GM19468 (cell line): ENCODE measurements around the gene DTNA.
"Not testable (repeated sequence)": the region's sequence is repeated elsewhere in the genome, so short reads cannot be mapped to it uniquely, and the experiment has no call there.

Experiments
- ATAC-seq: cut with Tn5 transposase; IDR thresholded peaks from one replicate; pipeline ENCODE4 v1.9.1; 2021; ENCODE audit warnings: mild to moderate bottlenecking, moderate library complexity, moderate number of reproducible peaks; ENCODE audit not compliant: unreplicated experiment; ENCODE audit errors: extremely low read depth

DTNA gene

DNA sequence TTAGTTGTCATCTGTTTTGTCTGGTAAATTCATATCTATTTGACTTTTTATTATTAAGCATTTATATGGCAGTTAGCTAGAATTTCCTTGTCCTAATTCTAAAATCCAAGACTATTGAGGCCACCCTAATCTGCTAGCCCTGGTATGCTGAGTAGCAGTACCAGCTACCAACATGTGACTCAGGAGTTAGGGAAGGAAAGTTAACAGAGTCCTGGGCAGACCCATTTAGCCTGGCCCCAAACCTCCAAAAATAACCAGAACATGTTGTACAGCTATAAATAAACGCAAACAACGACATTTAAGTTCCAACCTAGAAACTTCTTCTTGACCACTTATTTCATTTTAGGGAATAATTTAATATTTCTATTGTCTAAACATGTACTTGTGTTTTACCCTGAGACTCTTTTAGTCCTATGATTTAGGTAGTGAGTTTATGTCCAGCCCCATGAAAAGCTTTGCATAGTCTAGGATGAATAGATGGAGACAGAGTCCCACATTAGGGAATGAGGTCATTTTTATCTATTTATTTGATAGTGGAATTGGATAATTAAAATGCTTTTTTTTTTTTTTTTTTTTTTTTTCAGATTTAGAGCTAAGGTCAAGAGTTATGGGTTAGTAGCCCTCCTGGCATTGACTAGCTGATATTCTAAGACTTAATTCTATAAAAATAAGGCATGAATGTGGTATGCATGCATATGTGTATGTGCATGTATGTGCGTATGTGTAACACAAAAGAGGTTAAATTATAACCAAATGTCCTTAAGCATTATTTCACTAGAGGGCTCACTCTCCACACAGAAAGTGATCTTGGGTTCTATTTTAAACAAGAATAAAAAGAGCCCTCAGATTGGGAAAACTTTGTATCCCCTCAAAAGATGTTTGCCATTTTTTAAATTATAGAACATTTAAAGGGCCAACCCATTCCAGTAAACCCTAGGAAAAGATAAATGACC lies 171.1 kb downstream of the DTNA start:
- ATAC-seq: no peak

DNA sequence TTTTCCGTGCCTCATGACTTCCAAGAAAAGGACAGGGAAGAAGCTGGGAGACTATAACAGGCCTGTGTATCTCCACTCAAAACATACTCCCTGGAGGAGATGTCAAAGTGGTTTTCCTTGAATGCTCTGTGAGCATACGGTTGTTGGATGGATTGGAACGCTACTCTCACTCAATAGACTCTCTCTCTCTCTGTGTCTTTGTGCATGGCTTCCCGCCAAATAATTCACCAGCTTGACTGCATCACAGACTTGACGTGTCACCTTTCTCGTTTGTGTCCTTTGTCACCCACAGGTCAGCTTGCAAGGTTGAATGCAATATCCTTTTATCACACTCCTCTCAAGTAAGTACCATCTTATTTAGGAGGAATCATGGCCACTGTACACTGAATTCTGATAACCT lies 174.3 kb downstream of the DTNA start:
- no peak for ATAC-seq

GRCh38 chr18:34886177-34886576 lies 176.1 kb downstream of the DTNA start:
- ATAC-seq: no peak

GRCh38 chr18:34887881-34888580 lies 177.9 kb downstream of the DTNA start:
- no peak for ATAC-seq

DNA sequence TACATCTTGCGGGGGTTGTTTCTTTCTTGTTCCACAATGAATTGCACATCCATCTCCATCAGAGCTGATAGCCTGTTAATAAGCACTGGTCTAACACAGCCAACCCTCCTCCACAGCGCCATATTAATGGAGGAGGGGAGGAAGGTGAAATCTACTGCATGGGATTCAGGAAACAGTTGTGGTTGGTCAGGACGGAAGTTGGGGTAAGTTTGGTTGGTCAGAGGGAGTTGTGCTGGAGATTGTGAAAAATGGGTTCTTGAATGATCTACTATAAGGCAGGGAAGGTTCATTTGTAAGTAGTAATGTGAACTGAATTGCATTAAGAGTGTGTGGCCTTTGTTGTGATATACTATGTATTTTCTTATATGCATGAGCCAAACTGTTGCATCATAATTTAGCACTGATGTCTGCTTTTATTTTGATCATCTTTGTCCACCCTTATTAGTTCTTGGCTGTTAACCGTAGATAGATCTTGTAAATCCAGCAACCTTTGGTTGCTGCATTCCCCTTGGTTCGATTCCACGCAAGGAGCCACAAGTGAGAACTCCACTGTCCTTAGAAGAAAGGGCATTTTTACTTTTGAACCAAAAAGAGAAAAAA lies 180.5 kb downstream of the DTNA start:
- no peak for ATAC-seq

GRCh38 chr18:34892379-34892778 lies 182.3 kb downstream of the DTNA start:
- no peak for ATAC-seq

DNA sequence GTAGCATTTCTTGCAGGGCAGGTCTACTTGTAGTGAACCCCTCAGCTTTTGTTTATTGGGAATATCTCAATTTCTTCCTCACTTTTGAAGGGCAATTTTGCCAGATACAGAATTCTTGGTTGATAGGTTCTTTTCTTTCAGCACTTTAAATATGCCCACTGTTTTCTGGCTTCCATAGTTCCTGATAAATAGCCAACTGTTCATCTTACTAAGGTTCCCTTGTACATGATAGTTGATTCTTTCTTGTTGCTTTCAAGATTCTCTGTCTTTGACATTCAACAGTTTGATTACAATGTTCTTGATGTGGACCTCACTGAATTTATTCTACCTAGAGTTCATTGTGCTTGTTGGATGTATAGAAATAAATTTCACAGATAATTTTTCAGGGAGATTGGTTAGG lies 183.1 kb downstream of the DTNA start:
- no peak for ATAC-seq

DNA sequence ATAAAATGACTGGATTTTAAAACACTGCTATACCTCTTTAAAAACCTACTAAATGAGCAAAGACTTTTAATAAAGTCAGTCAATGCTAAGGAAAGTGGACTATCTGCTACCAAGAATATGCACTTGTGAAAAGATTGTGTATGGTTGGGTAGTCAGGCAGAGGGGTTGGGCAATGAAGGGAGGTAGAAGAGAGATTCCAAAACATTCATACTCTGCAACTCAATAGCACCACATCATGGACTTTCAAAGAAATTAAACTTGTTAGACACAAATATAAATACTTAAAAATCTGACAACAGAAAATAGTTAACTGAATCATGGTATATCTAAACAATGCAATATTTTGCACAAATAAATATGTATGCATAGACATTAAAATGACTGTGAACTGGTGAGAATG lies 191.2 kb downstream of the DTNA start:
- ATAC-seq: no peak

DNA sequence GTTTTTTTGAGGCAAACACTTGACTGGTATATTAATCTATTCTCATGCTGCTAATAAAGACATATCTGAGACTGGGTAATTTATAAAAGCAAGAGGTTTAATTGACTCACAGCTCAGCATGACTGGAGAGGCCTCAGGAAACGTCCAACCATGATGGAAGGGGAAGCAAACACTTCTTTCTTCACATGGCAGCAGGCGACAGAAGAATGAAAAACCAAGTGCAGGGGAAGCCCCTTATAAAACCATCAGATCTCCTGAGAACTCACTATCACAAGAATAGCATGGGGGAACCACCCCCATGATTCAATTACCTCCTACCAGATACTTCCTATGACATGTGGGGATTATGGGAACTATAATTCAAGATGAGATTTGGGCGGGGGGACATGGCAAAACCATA lies 194.9 kb downstream of the DTNA start:
- ATAC-seq: no peak

DNA sequence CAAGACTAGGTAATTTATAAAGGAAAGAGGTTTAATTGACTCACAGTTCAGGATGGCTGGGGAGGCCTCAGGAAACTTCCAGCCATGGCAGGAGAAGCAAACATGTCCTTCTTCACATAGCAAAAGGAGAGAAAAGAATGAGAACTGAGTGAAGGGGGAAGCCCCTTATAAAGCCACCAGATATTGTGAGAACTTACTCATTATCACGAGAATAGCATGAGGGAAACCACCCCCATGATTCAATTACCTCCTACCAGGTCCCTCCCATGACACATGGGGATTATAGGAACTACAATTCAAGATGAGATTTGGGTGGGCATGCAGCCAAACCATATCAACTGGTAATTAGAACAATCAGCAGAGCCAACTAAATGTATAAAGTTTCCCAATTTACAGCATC lies 196.9 kb downstream of the DTNA start:
- ATAC-seq: not testable (repeated sequence)

DNA sequence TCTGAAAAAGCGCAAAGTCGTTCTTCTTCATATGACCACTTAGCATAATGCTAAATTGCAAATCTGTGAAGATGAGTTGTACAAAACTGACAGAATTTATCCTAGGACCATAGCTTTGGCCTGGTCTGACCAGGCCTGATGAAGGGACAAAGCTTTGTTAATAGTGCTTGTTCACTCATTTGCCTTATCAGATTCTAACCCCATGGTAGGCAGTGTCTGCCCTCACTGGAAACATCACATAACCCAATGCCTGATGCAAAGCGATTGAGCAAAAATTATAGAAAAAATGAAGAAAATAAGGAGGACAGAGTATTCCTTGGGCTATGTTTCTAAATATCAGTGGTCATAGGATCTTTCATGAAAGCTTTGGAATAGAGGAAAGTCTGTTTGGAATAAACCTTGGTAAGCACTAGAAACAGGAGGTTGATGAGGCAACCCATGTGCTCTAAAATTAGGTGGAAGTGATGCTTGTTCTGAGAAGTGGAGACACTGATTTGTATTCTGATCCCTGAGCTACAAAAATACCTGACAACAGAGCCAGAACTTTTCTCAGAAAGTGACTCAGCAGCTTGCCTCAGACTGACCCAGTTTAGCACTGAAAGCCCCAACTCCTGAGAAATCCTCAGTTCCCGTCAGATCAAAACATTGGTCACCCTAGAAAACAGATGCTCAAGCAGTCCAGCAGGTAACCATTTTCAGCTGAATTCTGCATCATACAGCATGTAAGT lies 199.7 kb downstream of the DTNA start:
- ATAC-seq: no peak

- ATAC-seq: no peak
Observed at GRCh38 chr18:34911081-34911480, 201.0 kb downstream of the DTNA start.

DNA sequence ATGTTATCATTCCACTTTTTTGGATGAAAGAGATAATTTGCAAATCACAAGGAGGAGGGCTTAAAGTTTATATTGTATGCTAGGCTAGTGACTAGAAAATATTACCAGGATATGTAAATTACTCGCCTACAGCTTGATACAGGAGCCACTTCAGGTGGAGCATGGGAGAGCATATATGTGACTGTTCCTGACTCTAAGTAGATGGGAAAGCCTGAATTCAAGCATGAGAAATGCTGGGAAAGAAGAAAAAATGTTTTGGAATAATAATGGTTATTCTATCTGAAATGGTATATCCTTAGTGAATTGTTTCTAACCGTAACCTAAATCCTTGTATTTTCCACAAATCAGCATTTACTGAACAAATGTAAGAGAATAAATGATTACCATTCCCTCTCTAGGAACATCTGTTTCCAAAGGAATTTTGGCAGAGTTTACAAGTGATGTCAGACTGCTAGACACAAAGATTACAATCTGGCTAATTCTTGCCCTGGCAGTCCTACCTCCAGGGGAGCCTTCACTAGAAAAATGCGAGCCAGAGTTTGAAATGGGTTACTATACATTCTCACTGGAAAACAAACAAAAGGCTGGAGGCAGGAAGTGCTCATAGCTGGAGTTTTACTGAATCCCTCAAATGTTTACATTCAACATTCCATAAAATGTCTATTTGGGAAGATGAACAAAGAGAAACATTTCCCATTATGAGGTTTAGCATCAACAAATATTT lies 201.7 kb downstream of the DTNA start:
- no peak for ATAC-seq

GRCh38 chr18:34913837-34914661 lies 204.0 kb downstream of the DTNA start:
- no peak for ATAC-seq

- no peak for ATAC-seq
Observed at GRCh38 chr18:34915046-34915445, 204.9 kb downstream of the DTNA start.

- not testable (repeated sequence) for ATAC-seq
Observed at GRCh38 chr18:34916539-34916938, 206.4 kb downstream of the DTNA start.

DNA sequence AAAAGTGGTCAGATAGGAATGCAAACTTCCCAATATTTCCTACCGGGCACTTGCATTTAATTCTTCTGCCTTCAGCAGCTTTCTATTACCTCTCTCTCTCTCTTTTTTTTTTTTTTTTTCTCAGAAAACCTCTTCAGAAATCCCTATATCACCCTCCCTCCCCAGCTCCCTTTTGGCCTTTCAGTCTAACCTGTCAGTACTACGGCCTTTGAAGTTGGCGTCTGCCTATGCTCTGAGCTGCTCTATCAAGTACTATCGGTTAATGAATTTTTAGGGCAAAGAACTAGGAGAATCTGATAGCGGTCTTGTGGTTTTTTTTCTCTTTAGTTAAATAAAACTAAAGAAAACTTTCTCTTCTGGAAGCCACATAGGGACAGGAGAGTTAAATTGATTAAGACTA lies 208.8 kb downstream of the DTNA start:
- ATAC-seq: no peak

DNA sequence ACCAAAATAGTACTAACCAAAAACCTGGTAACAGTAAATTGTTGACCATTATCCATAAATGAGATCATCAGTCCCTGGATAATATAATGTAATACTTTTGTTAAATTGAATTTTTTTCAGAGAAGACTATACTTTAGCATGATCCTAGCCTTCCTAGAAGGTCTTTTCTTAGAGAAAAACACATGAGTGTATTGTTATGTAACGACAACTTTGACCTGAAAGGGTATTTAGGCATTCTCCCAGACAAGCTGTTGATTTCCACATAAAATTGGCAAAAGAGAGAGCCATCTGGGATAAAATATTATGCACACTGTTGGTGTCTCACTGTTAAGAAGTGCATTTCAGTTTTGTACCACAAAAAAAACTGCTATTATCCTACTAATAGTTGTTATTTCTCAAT lies 211.1 kb downstream of the DTNA start:
- no peak for ATAC-seq

DNA sequence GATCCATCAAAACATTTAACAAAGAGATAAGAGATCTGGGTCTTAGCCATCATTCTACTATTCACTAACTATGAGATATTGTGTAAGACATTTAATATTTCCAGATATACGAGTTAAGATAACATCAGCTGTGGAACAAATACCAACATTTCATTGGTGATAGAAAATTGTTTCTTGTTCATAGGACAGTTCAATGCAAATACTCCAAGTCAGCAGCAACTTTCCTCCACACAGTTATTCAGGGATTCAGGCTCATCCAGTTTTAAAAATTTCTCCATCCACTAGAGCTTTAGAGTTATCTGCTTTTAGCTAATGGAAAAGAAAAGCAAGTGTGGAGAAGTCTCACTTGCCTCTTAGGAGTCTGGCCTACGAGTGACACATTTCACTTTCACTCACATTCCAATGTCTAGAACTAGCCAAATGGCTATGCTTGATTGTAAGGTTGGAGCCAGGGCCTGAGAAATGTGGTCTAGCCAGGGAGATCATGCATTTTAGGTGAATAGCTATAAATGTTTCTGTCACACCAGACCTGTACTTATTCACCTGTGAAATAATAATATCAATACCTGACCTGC lies 211.8 kb downstream of the DTNA start:
- ATAC-seq: no peak
